Activated CD8-positive, alpha-beta memory T cell treated with anti-CD3 and anti-CD28 coated beads, Interleukin-2, amount 10 ng/mL, durations not matched to agents 7 days and 5 days (primary cell): ENCODE measurements around the gene FAM177B. TPM values are rescaled to one million over a fixed set of nuclear protein-coding genes. Genes with fewer than 3 reads are reported as not detected.
A peak's percentile ranks its signal among the peaks of the same experiment; 100 is the strongest.
"Not testable (repeated sequence)": the region's sequence is repeated elsewhere in the genome, so short reads cannot be mapped to it uniquely, and the experiment has no call there.

Source experiments
- ATAC-seq: fragments of 150-1000 bp; cut with Tn5 transposase; one replicate; pipeline ENCODE4 v1.10.0; 2021; ENCODE audit warnings: moderate library complexity
- CTCF ChIA-PET: fragments of 350-600 bp; sonication (Branson Sonifier 250); formaldehyde crosslinking; loops from one replicate; lab custom pipeline; 2021; ENCODE audit warnings: antibody characterized with exemption; lab: Charles Lee
- DNase-seq: peaks from one replicate; pipeline ENCODE4 v3.0.0-alpha.2; 2020
- H3K27ac Mint-ChIP-seq: one replicate; pipeline ENCODE4 v1.8.0; 2021; ENCODE audit warnings: mild to moderate bottlenecking, mixed read lengths
- H3K27me3 Mint-ChIP-seq: one replicate; pipeline ENCODE4 v1.8.0; 2021; ENCODE audit warnings: mixed read lengths
- H3K36me3 Mint-ChIP-seq: one replicate; pipeline ENCODE4 v1.8.0; 2021; ENCODE audit warnings: mild to moderate bottlenecking, mixed read lengths
- H3K4me1 Mint-ChIP-seq: one replicate; pipeline ENCODE4 v1.8.0; 2021; ENCODE audit warnings: mixed read lengths
- H3K4me3 Mint-ChIP-seq: one replicate; pipeline ENCODE4 v1.8.0; 2021; ENCODE audit warnings: mild to moderate bottlenecking, moderate library complexity, mixed read lengths
- H3K9me3 Mint-ChIP-seq: one replicate; pipeline ENCODE4 v1.8.0; 2022; ENCODE audit warnings: low read depth, mixed read lengths
- total RNA-seq, 2 experiments: library from RNA; stranded (reverse); gene quantifications; one replicate each; pipeline ENCODE4 v1.2.3, GENCODE V29; 2021

The FAM177B gene
- total RNA-seq, 2 experiments from 2014 or later: 0.19 TPM; not detected in 1

DNA sequence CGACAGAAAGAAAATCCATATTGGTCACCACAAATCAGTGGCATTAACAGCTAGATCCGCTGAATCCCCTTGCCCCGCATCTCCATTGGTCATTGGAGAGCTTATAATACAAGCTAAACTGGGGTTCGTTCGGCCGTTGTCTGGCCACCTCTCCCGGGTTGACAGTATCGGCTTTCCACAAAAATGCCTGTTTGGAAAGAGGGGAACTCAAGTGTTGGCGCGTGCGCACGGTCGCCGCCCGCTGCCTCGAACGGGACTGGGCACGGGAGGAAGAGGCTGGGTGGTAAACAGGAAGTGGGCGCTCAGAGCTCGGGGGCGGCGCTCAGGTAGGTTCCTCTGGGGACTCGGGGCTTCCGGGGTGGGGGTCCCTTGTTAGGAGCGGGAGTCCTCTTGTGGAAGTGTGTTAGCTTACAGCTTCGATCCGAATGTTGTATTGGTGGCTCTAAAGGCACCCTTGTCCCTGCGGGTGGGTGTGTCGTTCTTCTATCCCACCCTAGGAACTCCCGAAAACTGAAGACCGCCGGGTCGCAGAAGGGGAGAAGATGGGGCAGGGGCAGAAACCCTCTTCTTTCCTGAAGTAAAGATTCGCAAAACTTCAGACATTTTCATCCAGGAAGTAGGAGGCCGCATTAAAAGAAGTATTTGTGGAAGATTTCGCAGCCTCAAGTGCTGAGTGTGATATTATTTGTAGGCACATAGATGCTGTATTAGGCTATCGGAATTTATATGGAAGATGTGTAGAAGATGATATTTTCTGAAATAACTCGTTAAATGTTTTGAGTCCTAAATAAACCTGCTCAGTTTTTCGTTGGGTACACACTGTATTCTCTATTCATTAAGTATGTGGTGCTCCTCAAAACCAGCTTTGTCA lies 23.7 kb upstream of the FAM177B start:
- DNase-seq (peak; percentile 93), ATAC-seq (peak; percentile 70)
- CTCF ChIA-PET: interaction anchor here (0.6 to 1.8 kb wide), 7 partner anchors 18 to 356 kb away, joined by 3 to 9 read pairs (median 4); no protein-coding TSS in a partner anchor
- H3K36me3 Mint-ChIP-seq: peaks cover 41% of the 10 kb centered on the region
- H3K27ac Mint-ChIP-seq: peak overlapping the region; percentile 98
- peaks cover 38% of the 10 kb centered on the region for H3K4me1 Mint-ChIP-seq
- no peaks in the 10 kb centered on the region for H3K27me3 Mint-ChIP-seq
- H3K9me3 Mint-ChIP-seq: no peaks in the 10 kb centered on the region
- peak overlapping the region; percentile 92 for H3K4me3 Mint-ChIP-seq

DNA sequence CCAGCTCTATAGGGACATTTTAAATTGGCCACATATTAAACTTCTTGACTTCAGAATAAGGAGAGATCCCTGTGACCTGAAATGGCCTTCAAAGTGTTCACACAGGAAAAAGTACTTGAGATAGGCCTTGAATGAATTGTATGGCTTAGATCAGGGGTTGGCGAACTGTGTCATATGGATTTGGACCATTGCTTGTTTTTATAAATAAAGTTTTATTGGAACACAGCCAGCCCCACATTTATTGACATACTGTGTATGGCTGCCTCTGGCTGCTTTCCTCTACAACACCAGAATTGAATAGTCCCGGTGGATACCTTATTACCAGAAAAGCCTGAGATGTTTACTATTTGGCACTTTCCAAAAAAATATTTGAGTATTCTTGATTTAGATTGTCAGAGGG lies 20.6 kb upstream of the FAM177B start:
- Mint-ChIP-seq H3K27me3 (no peaks in the 10 kb centered on the region), H3K9me3 (no peaks in the 10 kb centered on the region), H3K4me3 (no peak overlapping the region), H3K4me1 (peaks cover 18% of the 10 kb centered on the region), H3K27ac (no peak overlapping the region), H3K36me3 (peaks cover 41% of the 10 kb centered on the region)
- DNase-seq: no peak
- no peak for ATAC-seq
- CTCF ChIA-PET: interaction anchor here (1.7 kb wide), 1 partner anchor 23 kb away, joined by 3 read pairs; no protein-coding TSS in a partner anchor

DNA sequence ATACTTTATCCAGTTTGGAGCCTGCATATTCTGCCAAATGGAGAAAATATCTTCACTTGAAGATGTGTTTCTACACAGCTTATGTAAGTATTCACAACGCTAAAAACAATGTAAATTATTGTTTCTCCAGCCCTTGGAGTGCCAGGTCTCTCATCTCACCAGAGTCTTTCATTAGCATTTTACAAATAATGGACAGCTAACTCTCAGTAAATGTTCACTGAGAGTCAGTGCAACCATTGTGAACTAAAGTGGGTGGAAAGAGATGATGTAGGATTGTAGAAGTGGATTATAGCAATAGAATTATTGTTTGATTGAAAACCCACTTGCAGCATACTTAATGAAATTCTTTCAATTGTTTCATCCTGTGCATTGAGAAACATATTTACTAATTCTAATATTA lies 8.3 kb upstream of the FAM177B start:
- Mint-ChIP-seq H3K36me3 (peaks cover 55% of the 10 kb centered on the region), H3K4me1 (peaks cover 14% of the 10 kb centered on the region)

DNA sequence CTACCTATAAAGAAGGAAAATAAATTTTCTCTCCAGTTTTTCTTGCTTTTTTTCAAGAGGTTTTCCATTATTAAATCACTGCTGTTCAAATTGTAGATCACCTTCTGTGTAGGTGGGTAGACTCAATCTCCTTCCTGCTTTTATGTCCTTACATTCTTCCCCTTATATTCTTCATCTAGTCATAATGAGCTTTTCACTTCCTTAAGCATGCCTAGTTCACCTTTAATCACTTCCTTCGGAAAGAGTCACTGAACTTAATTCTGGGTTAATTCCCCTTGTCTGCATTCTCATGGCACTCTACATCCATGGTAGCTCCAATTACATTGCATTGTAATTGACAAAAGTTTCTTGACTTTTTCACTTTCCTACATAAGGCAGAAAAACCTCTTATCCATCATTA lies 6.1 kb upstream of the FAM177B start:
- CTCF ChIA-PET: interaction anchor here (0.7 to 1.3 kb wide), 3 partner anchors 17 to 359 kb away, joined by 3 read pairs; no protein-coding TSS in a partner anchor
- no peak for DNase-seq
- Mint-ChIP-seq H3K9me3 (no peaks in the 10 kb centered on the region), H3K36me3 (peaks cover 55% of the 10 kb centered on the region), H3K27ac (no peak overlapping the region), H3K4me1 (peaks cover 14% of the 10 kb centered on the region), H3K27me3 (no peaks in the 10 kb centered on the region), H3K4me3 (no peak overlapping the region)
- ATAC-seq: no peak

More for the DNA sequence above, 8.3 kb upstream of the FAM177B start:
- Mint-ChIP-seq H3K27ac (no peak overlapping the region), H3K4me3 (no peak overlapping the region), H3K27me3 (no peaks in the 10 kb centered on the region), H3K9me3 (no peaks in the 10 kb centered on the region)
- CTCF ChIA-PET: no interaction called here
- ATAC-seq: no peak
- DNase-seq: no peak

DNA sequence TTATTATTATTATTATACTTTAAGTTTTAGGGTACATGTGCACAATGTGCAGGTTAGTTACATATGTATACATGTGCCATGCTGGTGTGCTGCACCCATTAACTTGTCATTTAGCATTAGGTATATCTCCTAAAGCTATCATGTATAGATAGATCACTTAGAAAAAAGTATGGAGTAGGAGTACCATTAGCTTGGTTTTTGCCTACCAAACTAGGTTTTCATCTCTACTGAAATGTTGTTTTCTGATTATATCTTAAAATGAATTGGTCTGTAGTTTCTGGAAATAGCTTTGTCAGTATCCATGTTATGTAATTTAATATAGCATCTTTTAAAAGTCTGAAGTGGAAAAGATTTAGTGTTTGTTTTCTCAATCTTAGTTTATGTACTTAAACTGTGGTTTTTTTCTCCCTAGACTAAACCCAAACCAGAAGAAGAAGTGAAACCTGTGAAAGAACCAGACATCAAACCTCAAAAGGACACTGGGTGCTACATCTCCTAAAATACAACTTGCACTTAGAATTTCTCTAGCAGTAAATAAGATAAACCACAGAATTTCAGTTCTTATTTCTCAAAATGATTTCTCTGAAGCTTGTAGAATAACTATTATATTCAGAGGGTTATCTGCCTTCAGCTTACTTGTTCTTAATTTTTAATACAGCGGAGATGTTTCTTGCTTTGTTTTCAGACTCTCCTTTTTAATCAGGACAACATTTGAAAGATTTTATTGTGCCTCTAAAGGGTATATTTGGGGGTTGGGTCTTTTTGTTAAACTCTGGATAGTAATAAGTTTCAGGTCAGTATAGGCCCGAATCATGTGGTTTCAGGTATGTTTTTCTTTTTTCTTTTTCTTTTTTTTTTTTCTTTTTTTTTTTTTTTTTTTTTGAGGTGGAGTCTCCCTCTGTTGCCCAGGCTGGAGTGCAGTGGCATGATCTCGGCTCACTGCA lies 4.5 kb upstream of the FAM177B start:
- CTCF ChIA-PET: interaction anchor here (1.4 to 1.7 kb wide), 2 partner anchors 20 to 77 kb away, joined by 4 to 5 read pairs; partner anchors contain the start of genes AIDA and BROX
- ATAC-seq: no peak
- peaks cover 53% of the 10 kb centered on the region for H3K36me3 Mint-ChIP-seq
- H3K27ac Mint-ChIP-seq: no peak overlapping the region
- H3K9me3 Mint-ChIP-seq: no peaks in the 10 kb centered on the region
- H3K4me3 Mint-ChIP-seq: no peak overlapping the region
- no peak for DNase-seq
- H3K4me1 Mint-ChIP-seq: peaks cover 14% of the 10 kb centered on the region
- no peaks in the 10 kb centered on the region for H3K27me3 Mint-ChIP-seq

DNA sequence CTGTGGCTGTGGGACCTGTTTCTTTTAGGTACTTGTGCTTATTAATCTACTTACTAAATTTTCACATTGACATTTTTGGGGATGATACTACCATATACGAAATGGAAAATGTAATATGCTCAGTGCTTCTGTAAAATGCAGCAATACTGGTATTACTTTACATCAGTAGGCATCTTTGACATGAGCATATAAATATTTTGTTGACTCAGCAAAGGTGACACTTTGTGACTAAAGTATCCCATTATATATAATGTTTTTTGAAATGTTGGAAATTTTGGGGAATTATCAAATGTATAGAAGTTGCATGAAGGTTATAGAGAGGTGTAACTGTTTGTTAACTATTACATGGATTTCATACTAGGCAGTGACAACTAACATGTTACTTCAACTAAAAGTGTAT lies 2.3 kb upstream of the FAM177B start:
- CTCF ChIA-PET: no interaction called here
- Mint-ChIP-seq H3K27me3 (no peaks in the 10 kb centered on the region), H3K27ac (no peak overlapping the region), H3K4me1 (peaks cover 14% of the 10 kb centered on the region), H3K9me3 (no peaks in the 10 kb centered on the region), H3K36me3 (peaks cover 36% of the 10 kb centered on the region), H3K4me3 (no peak overlapping the region)
- no peak for DNase-seq
- ATAC-seq: no peak

DNA sequence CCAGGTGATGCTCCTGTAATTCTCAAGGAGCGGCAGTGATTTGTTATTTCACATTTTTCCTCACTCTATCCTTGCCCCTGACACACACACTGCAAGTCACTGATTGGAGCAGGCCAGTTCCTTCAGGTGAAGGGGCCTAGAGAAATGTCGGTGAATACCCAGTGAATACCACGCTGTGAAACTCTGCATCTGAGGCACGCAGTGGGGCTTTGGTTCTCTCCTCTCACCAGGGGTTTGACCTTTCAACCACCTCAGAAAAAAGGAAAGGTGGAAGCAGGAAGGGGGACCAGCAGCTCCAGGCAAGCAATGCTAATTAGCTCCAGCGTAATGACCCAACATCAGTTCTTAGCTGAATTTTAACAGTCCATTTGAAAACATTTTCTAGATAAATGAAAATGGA lies 532 bp upstream of the FAM177B start:
- Mint-ChIP-seq H3K27me3 (no peaks in the 10 kb centered on the region), H3K4me3 (no peak overlapping the region), H3K9me3 (no peaks in the 10 kb centered on the region), H3K27ac (no peak overlapping the region), H3K4me1 (peaks cover 13% of the 10 kb centered on the region), H3K36me3 (peaks cover 21% of the 10 kb centered on the region)
- ATAC-seq (no peak), DNase-seq (no peak)
- CTCF ChIA-PET: interaction anchor here (0.9 to 1.2 kb wide), 2 partner anchors 345 to 387 kb away, joined by 3 to 5 read pairs; no protein-coding TSS in a partner anchor

DNA sequence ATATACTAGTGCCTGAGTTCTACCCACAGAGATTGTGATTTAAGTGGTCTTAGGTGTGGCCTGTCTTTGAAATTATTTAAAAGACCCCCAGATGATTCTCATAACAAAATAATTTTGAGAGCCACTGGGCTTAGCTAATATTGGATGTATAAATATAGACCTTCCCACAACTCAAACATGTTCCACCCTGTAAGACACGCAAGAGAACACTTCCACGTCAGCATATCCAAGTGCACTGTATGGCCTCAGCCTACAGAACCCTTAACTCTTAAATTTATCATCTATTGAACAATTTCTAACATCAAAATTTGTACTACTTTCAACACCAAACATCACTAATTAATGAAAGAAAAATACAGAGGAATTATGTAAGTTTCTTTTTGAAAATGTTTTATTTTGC lies 2.5 kb downstream of the FAM177B start:
- H3K36me3 Mint-ChIP-seq: peaks cover 5% of the 10 kb centered on the region
- CTCF ChIA-PET: interaction anchor here (1.1 to 2.6 kb wide), 5 partner anchors 22 to 385 kb away, joined by 3 to 10 read pairs (median 3); no protein-coding TSS in a partner anchor

DNA sequence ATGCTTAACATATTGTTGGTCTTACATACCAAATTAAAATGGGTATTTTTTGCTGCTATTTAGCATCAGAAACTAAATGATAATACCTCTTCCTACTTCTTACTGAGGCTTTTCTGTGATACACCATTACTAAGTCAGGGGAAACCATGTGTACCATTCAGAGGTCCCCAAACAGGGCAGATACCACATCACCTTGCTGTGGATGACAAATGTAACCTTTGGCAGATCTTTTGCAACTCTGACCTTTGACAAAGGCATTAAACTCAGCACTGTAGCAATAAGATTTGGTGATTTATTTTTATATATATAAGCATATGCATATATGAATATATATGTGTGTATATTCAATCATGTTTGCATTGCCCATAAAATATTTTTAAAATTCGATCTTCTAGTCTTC lies 2.9 kb downstream of the FAM177B start:
- Mint-ChIP-seq H3K27ac (no peak overlapping the region), H3K4me3 (no peak overlapping the region), H3K27me3 (no peaks in the 10 kb centered on the region), H3K9me3 (no peaks in the 10 kb centered on the region), H3K36me3 (peaks cover 3% of the 10 kb centered on the region), H3K4me1 (peaks cover 2% of the 10 kb centered on the region)
- CTCF ChIA-PET: interaction anchor here (1.1 to 2.6 kb wide), 2 partner anchors 26 to 342 kb away, joined by 3 to 10 read pairs; no protein-coding TSS in a partner anchor
- ATAC-seq: no peak
- DNase-seq: no peak

More for the DNA sequence above, 2.5 kb downstream of the FAM177B start:
- DNase-seq (no peak), ATAC-seq (no peak)
- Mint-ChIP-seq H3K4me1 (peaks cover 2% of the 10 kb centered on the region), H3K9me3 (no peaks in the 10 kb centered on the region), H3K27ac (no peak overlapping the region), H3K4me3 (no peak overlapping the region), H3K27me3 (no peaks in the 10 kb centered on the region)

DNA sequence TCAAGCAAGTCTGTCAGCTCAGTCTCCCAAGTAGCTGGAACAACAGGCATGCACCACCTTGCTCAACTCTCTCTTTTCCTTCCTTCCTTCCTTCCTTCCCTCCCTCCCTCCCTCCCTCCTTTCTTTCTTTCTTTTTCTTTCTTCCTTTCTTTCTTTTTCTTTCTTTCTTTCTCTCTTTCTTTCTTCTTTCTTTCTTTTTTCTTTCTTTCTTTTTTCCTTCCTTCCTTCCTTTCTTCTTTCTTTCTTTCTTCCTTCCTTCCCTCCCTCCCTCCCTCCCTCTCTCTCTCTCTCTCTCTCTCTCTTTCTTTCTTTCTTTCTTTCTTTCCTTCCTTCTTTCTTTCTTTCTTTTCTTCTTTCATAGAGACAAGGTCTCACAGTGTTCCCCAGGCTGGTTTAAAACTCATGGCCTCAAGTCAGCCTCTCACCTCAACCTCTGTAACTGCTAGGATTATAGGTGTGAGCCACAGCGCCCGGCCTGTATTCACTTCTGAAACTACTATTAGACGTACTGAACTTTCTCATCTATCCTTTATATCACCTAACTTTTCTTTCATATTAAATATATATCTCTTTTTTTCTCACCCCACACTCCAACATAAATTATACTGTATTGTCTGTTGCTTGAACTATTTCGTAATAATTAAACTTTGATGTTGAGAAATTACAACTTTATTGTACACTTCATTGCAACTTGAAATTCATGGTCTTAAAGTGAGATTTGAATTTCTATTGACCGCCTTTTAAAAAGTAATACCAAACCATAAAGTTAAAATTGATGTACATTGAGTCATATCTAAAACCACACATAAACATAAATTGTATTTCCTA lies 4.8 kb downstream of the FAM177B start:
- H3K9me3 Mint-ChIP-seq, H3K4me1 Mint-ChIP-seq, H3K4me3 Mint-ChIP-seq, H3K36me3 Mint-ChIP-seq, ATAC-seq, H3K27ac Mint-ChIP-seq, DNase-seq, H3K27me3 Mint-ChIP-seq: not testable (repeated sequence)
- CTCF ChIA-PET: interaction anchor here (0.7 kb wide), 1 partner anchor 382 kb away, joined by 3 read pairs; no protein-coding TSS in a partner anchor

DNA sequence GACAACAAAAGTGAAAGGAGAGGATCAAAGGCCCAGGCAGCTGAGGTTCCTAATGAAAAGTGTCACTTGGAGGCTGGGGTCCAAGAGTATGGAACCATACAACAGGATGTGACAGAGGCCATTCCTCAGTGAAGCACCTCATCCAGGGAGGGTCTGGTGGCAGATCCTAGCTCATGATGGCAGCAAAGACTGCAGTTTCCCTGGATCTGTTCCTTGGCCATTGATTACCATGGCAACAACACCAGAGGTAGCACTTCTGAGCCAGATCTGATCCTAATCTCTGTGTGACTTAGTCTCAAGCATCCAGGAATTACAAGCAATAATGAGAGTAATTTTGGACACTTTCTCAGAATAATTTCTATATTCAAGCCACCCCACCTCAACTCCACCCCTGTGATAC lies 12.9 kb downstream of the FAM177B start:
- H3K9me3 Mint-ChIP-seq: no peaks in the 10 kb centered on the region
- H3K27me3 Mint-ChIP-seq: peaks cover 13% of the 10 kb centered on the region
- DNase-seq (no peak), ATAC-seq (no peak)
- no peaks in the 10 kb centered on the region for H3K36me3 Mint-ChIP-seq
- H3K27ac Mint-ChIP-seq: no peak overlapping the region
- no peaks in the 10 kb centered on the region for H3K4me1 Mint-ChIP-seq
- no peak overlapping the region for H3K4me3 Mint-ChIP-seq
- CTCF ChIA-PET: interaction anchor here (0.8 kb wide), 1 partner anchor 165 kb away, joined by 3 read pairs; no protein-coding TSS in a partner anchor

DNA sequence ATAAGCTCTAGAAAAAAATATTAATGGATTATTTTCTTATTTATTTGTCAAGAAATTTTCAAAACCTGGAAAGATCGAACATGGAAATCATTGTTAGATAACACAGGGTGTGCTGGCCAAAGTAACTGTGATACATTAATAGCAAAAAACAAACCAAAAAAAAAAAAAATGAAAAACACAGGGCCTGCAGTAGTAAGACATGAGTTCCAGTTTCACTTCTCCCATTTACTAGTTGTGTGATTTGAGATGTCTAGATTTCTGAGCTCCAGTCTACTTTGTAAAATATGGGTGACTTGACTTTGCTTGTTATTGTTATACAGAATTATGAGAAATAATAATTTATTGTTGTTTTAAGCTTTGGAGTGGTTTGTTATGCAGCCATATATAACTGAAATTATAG lies 13.6 kb downstream of the FAM177B start:
- ATAC-seq (no peak), DNase-seq (no peak)
- CTCF ChIA-PET: no interaction called here
- Mint-ChIP-seq H3K27ac (no peak overlapping the region), H3K27me3 (peaks cover 17% of the 10 kb centered on the region), H3K4me3 (no peak overlapping the region), H3K9me3 (no peaks in the 10 kb centered on the region), H3K4me1 (no peaks in the 10 kb centered on the region), H3K36me3 (no peaks in the 10 kb centered on the region)
